Activated B cell treated with CpG ODN at 0.5 μM for 24 hours (primary cell): ENCODE results near the gene MAML2. TPM values are rescaled to one million over a fixed set of nuclear protein-coding genes. Genes with fewer than 3 reads are reported as not detected.

Experiments
- ATAC-seq: fragments of 200-7000 bp; cut with Tn5 transposase; one replicate; pipeline ENCODE4 v1.10.0; 2021; ENCODE audit warnings: low read depth, mild to moderate bottlenecking, moderate library complexity
- CTCF ChIA-PET: fragments of 350-600 bp; sonication (Branson Sonifier 250); formaldehyde crosslinking; loops from one replicate; lab custom pipeline; 2021; ENCODE audit warnings: antibody characterized with exemption; lab: Charles Lee
- POLR2A ChIA-PET: fragments of 350-600 bp; sonication (Branson Sonifier 250); formaldehyde crosslinking; loops from one replicate; lab custom pipeline; 2021; ENCODE audit warnings: antibody characterized with exemption; lab: Charles Lee
- DNase-seq: peaks from one replicate; pipeline ENCODE4 v3.0.0; 2022
- H3K27ac Mint-ChIP-seq: one replicate; pipeline ENCODE4 v1.8.0; 2020; ENCODE audit warnings: mixed read lengths
- H3K27me3 Mint-ChIP-seq: one replicate; pipeline ENCODE4 v1.8.0; 2021; ENCODE audit warnings: mixed read lengths
- H3K36me3 Mint-ChIP-seq: one replicate; pipeline ENCODE4 v1.8.0; 2021; ENCODE audit warnings: low read depth, mixed read lengths
- H3K4me1 Mint-ChIP-seq: one replicate; pipeline ENCODE4 v1.8.0; 2021; ENCODE audit warnings: mixed read lengths
- H3K4me3 Mint-ChIP-seq: one replicate; pipeline ENCODE4 v1.8.0; 2020; ENCODE audit warnings: mild to moderate bottlenecking, mixed read lengths
- H3K9me3 Mint-ChIP-seq: one replicate; pipeline ENCODE4 v1.8.0; 2020; ENCODE audit warnings: mixed read lengths
- intact Hi-C: fragments of 100-400 bp; cut with micrococcal nuclease; formaldehyde crosslinking; loops from one replicate; pipeline ENCODE4 v1.15.1; 2024
- total RNA-seq: library from RNA; stranded (reverse); gene quantifications from 2 replicates; pipeline ENCODE4 v1.2.3, GENCODE V29; 2022
- TF ChIP-seq, protein P1 (sequence below): fragments of 200-600 bp; IDR thresholded peaks from one replicate; pipeline ENCODE4 v1.8.0; 2022; ENCODE audit warnings: antibody characterized with exemption, mild to moderate bottlenecking

MAML2 gene
- total RNA-seq, 1 donor from 2014 or later = 24.8 TPM

DNA sequence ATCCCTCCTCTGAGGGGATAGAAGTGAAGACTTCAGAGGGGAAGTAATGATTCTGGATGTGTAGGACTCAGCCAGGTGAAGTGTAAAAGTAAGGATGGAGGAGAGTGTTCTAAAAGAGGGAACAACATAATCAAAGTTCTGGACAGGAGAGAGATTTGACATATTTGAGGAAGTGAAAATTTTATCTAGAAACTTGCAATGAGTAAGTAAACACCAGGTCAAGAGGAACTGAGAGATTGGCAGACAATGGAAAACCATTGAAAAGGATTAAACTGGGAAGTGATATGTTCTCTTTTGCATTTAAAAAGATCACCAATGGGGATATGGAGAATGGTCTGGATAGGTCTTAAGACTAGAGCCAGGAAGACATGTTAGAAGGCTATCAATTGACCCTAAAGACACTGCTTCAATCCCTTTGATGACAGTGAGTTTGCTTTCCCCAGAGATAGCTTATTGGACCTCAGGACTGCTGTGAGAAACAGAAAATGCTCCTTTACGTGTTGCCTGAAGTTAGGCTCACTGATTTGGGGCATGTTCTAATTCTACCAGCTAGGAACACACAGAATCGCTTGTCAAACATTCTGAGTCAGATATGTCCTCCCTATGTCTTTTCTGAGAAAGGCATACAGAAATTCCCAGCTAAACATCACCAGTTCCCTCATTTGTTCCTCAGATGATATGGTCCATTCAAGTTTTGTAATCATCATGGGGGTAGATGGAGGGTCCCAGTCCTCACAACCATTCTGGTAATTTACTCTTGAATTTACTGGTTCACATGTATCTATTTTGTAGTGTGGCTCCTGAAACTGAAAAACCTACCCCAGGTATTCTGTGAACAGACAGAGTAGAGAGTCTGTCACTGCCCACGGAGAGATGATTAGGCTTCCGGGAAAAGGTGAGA, 144.9 kb downstream of the MAML2 start:
- Mint-ChIP-seq H3K27ac (peak overlapping the region; percentile 78), H3K27me3 (no peaks in the 10 kb centered on the region), H3K4me1 (peaks cover 64% of the 10 kb centered on the region), H3K9me3 (no peaks in the 10 kb centered on the region), H3K36me3 (peaks cover 6% of the 10 kb centered on the region), H3K4me3 (peak overlapping the region; percentile 48)
- POLR2A ChIA-PET = interaction anchor here (0.9 to 1.2 kb wide), 4 partner anchors 9 to 145 kb away, joined by 3 to 4 read pairs (median 4); partner anchors contain the start of gene MAML2
- peak; percentile 87 for ATAC-seq
- CTCF ChIA-PET = interaction anchor here (1.0 to 1.6 kb wide), 2 partner anchors 46 to 144 kb away, joined by 3 to 4 read pairs; no protein-coding TSS in a partner anchor
- intact Hi-C loops = loop anchor here (1.0 to 2.0 kb wide), 6 partner anchors 9 to 145 kb away; partner anchors contain the start of gene MAML2
- DNase-seq = no peak
- TF ChIP-seq, protein P1, sequence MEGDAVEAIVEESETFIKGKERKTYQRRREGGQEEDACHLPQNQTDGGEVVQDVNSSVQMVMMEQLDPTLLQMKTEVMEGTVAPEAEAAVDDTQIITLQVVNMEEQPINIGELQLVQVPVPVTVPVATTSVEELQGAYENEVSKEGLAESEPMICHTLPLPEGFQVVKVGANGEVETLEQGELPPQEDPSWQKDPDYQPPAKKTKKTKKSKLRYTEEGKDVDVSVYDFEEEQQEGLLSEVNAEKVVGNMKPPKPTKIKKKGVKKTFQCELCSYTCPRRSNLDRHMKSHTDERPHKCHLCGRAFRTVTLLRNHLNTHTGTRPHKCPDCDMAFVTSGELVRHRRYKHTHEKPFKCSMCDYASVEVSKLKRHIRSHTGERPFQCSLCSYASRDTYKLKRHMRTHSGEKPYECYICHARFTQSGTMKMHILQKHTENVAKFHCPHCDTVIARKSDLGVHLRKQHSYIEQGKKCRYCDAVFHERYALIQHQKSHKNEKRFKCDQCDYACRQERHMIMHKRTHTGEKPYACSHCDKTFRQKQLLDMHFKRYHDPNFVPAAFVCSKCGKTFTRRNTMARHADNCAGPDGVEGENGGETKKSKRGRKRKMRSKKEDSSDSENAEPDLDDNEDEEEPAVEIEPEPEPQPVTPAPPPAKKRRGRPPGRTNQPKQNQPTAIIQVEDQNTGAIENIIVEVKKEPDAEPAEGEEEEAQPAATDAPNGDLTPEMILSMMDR = no peak

GRCh38 chr11:96197103-96197502, 145.9 kb downstream of the MAML2 start:
- no peaks in the 10 kb centered on the region for H3K9me3 Mint-ChIP-seq
- ChIA-PET CTCF (interaction anchor here (1.6 kb wide), 1 partner anchor 47 kb away, joined by 4 read pairs; no protein-coding TSS in a partner anchor), POLR2A (interaction anchor here (0.7 to 1.2 kb wide), 4 partner anchors 8 to 63 kb away, joined by 3 to 4 read pairs (median 3); no protein-coding TSS in a partner anchor)
- ATAC-seq (no peak), DNase-seq (no peak)
- intact Hi-C loops = loop anchor here (1.0 to 2.0 kb wide), 2 partner anchors 9 to 70 kb away; no protein-coding TSS in a partner anchor
- H3K36me3 Mint-ChIP-seq = peaks cover 6% of the 10 kb centered on the region
- peak overlapping the region; percentile 78 for H3K27ac Mint-ChIP-seq
- no peaks in the 10 kb centered on the region for H3K27me3 Mint-ChIP-seq
- no peak overlapping the region for H3K4me3 Mint-ChIP-seq
- TF ChIP-seq, protein P1 = no peak
- H3K4me1 Mint-ChIP-seq = peaks cover 65% of the 10 kb centered on the region

GRCh38 chr11:96196181-96196662, 146.8 kb downstream of the MAML2 start:
- DNase-seq = no peak
- Mint-ChIP-seq H3K9me3 (no peaks in the 10 kb centered on the region), H3K36me3 (peaks cover 6% of the 10 kb centered on the region), H3K27me3 (no peaks in the 10 kb centered on the region), H3K27ac (no peak overlapping the region), H3K4me3 (no peak overlapping the region), H3K4me1 (peaks cover 68% of the 10 kb centered on the region)
- TF ChIP-seq, protein P1 = no peak
- POLR2A ChIA-PET = no interaction called here
- no peak for ATAC-seq
- CTCF ChIA-PET = no interaction called here
- intact Hi-C loops = loop anchor here (2.0 kb wide), 1 partner anchor 71 kb away; no protein-coding TSS in a partner anchor

DNA sequence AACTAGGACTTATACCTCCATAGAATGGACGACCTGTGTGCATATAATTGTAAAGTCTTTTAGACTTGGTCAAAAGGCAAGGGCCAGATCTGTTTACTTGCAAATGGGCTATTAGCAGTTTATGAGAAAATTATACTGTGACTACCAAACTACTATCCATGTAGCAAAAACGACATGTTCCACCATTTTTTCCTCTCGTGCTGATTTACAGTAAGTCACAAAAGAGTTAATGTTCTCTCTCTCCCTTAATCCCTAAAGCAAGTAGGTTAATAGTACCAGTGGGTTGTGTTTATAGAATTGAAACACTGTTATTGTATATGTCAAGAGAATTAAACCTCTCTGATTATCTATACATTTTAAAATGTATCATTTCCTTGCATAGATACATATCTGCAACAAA, 147.3 kb downstream of the MAML2 start:
- peaks cover 6% of the 10 kb centered on the region for H3K36me3 Mint-ChIP-seq
- POLR2A ChIA-PET = no interaction called here
- no peaks in the 10 kb centered on the region for H3K9me3 Mint-ChIP-seq
- intact Hi-C loops = loop anchor here (2.0 kb wide), 1 partner anchor 71 kb away; no protein-coding TSS in a partner anchor
- no peak for DNase-seq
- H3K4me3 Mint-ChIP-seq = no peak overlapping the region
- TF ChIP-seq, protein P1 = no peak
- CTCF ChIA-PET = no interaction called here
- H3K27me3 Mint-ChIP-seq = no peaks in the 10 kb centered on the region
- peaks cover 72% of the 10 kb centered on the region for H3K4me1 Mint-ChIP-seq
- H3K27ac Mint-ChIP-seq = no peak overlapping the region
- no peak for ATAC-seq
